GM18508 (cell line): ENCODE data around the gene AASDH.
"Not testable (repeated sequence)": the region's sequence is repeated elsewhere in the genome, so short reads cannot be mapped to it uniquely, and the experiment has no call there.

Experiments
- ATAC-seq: cut with Tn5 transposase; IDR thresholded peaks from one replicate; pipeline ENCODE4 v1.9.1; 2021; ENCODE audit warnings: moderate number of reproducible peaks; ENCODE audit not compliant: insufficient read depth, unreplicated experiment

Gene AASDH

DNA sequence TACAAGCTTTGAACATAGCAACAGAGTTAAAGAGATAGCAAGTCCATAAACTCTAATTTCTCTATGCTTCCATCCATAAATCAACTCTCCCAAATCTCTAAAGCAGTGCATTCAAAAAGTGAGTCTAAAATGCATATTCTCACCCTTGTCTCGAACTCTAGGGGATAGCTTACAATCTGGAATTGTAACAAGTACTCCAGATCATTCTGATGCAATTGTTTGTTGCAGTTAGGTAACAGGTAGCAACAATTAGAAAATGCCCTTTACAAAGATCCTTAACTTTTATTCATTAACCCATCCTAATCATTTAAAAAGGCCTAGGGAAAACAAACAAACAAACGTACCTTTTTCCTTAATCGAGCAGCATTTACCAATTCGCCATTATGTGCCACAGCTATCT lies 18.9 kb upstream of the AASDH start:
- ATAC-seq = no peak

DNA sequence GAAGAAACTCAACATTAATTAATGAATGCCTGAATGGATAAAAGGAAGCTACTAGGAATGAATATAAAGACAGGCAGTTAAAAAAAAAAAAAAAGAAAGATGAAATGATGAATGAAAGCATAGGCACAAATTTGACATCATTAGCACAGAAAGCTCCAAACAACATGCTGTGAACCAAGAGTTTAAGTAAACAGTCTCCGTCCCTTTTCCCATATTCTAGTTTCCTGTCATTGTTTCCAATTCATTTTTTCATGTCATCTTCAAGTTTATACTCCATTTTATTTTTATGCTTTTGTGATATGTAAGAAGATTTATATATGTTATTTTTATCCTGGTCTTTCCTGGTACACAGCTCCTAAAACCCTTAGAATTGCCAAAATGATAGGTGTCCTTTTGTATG lies 17.7 kb upstream of the AASDH start:
- no peak for ATAC-seq

DNA sequence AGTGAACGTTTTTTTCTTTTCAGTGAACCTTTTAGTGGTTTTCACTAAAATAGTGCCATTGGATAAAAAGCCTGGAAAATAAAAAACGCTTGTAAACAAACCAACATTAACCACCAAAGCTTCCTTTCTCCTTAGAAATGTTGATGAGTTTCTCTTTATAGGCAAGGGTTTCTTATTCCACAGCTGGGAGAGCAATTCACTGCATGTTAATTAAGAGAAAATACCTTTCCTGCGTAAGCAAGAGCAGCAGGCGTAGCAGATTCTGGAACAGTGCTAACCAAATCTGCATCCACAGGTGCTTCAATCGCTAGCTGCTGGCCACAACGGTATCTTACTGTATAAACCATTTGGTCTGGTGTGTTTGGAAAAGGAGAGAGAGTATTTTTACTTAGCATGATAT lies 13.3 kb upstream of the AASDH start:
- ATAC-seq = no peak

DNA sequence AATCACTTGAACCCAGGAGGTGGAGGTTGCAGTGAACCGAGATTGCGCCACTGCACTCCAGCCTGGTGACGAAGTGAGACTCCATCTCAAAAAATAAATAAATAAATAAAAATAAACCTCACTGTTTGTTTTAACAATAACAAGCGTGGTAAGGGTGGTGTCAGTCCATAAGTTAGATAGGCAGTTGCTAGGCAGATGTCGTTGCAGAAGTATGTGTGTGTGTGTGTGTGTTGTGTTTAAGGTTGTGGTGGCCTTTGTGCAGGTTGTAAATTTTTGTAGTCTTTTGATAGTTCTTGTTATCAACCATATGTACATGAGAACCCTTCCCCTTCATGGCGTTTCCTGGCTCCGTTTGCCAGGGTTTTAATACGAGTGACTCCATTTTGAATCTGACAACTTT lies 4.0 kb upstream of the AASDH start:
- no peak for ATAC-seq

DNA sequence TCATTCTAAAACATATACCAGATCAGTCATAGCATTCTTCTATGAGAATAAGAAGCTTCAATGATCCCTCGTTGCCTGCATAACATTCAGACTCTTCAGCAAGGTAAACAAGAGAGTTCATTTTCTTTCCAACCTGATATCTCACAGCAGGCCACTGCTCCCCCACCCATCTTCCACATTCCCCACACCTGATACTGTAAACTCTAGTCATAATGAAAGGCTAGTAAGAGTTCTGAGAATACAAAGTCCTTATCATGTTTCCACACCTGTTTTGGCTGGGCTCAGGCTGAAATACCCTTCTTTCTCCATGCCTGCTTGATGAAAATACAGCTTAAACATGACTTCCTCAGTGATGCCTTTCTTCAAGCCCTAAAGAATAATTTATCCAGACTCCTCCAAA lies 2.3 kb upstream of the AASDH start:
- ATAC-seq = no peak

DNA sequence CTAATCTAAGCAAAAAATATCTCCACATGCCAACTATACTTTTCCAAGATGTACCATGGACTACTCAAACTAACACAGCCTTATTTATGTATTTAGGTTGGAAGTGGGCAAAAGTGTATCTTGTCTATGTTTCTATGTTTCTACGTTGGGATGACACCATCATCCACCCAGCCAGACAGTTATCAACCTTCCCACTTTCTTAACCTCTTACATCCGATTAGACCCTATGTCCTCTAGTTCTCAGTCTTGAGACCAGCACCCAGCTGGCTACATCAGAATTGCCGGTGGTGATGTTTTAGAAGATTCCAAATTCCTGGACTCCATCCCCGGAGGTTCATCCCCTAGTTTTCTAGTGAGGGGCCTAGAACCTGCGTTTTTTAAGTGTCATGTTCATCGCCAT lies 1.0 kb upstream of the AASDH start:
- ATAC-seq = no peak

DNA sequence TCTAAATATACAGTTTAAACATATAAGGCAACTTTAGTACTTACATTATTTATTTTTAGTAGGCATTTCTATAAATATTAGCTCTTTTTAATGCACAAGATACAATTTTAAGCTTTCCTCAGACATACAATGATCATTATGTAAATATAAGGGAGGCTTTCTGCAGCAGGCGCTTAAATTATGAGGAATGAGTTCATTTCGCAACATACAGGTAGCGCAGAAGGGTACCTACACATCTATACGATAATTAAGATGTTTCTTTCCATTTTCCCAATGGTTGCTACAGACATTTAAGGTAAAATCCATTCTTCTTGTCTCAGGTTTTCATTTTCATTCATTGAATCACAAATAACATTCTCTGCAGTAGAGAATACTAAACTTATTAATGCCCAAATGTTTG lies 1.2 kb downstream of the AASDH start:
- no peak for ATAC-seq

DNA sequence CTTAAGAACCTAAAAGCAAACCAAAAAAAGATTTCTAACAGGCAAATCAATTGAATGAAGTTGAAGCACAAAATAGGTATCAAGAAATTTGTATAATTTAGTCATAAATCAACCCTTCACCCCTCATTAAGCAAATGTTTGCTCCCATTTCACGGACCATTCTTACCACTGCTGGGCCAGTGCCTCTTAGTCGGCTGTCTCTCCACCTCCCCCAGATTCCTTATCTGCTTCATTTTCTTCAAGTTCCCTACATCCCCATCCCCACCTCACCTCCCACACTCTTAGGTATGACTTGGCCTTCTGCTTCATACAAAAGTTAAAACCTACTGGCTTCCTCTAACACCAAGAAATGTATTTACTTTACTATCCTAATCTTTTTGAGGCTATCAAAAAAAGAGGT lies 11.8 kb downstream of the AASDH start:
- no peak for ATAC-seq

DNA sequence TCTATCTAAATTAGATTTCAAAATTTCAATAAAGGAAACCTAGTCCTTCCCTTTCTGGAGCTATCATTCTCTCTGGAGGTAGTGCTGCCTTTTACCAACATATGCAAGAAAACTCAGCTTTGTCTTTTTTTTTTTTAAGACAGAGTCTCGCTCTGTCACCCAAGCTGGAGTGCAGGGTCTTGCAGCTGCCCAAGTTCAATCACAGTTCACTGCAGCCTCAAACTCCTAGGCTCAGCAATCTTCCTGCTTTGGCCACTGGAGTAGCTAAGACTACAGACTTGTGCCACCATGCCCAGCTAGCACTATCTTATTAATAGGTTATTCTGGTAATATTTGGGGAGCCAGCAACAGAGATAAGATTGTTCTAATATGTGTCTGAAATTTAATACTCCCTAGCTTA lies 12.3 kb downstream of the AASDH start:
- ATAC-seq = no peak

DNA sequence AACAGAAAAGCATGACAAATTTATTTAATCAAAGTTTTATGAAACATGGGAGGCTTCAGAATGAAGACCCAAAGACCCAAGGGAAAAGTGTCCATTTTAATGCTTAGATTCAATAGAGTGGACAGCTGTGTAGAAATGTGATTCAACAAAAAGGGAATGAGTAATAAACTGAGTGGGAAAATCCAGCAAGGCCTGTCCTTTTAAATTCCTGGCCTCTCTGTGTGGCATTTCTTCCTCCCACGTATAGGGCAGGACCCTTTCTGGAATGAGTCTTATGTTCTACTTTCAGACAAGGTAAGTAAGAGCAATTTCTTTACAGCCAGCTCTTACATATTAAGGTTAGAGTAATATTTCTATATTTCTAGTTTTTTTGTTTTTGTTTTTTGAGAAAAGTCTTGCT lies 14.5 kb downstream of the AASDH start:
- ATAC-seq = no peak

DNA sequence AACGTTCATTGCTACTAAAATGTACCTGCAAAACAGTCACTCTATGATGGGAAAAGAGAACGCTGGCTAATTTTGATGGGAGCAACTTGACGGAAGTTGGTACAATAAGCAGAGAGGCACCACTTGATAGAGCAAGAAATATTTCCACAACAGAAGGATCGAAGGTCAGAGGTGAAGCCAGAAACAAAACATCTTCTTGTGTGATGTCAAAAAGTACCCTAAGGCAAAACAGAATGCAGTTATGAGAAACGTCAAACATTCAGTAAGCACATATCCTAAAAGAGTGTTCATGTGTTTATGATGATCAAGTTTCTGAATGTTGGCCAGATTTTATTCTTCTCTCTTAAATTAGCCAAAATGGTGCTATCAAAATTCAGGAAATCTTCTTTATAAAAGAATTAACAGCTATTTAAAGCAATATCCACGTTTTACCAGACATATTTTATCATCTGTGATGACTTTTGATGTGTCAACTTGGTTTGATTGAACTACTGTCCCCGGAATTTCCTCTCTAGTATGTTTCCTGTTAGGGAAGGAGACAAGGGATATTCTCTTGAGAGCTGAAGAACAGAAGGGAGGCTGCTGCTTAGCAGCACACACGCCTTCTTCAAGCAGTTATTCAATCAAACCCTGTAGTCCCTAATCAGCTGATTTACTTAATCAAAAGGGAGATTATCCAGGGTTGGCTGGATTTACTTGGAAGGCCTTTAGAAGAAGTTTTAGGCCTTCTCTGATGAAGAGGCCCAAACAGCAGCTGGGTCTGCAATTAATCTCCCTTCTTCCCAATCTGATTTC lies 15.7 kb downstream of the AASDH start:
- no peak for ATAC-seq

DNA sequence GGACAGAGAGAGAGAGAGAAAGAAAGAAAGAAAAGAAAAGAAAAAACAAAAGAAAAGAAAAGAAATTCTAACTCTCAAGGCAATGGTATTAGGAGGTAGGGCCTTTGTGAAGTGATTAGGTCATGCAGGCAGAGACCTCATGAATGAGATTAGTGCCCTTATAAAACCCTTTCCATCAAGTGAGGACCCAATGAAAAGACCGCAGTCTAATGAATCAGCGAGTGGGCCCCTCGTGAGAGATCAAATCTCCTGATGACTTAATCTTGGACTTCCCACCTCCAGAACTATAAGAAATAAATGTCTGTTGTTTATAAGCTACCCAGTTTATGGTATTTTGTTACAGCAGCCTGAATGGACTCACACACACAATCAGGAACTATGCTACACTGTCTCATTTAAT lies 16.9 kb downstream of the AASDH start:
- no peak for ATAC-seq

DNA sequence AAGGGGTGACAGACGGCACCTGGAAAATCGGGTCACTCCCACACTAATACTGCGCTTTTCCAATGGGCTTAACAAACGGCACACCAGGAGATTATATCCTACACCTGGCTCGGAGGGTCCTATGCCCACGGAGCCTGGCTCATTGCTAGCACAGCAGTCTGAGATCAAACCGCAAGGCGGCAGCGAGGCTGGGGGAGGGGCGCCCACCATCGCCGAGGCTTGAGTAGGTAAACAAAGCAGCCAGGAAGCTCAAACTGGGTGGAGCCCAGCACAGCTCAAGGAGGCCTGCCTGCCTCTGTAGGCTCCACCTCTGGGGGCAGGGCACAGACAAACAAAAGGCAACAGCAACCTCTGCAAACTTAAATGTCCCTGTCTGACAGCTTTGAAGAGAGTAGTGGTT lies 24.3 kb downstream of the AASDH start:
- ATAC-seq = not testable (repeated sequence)

DNA sequence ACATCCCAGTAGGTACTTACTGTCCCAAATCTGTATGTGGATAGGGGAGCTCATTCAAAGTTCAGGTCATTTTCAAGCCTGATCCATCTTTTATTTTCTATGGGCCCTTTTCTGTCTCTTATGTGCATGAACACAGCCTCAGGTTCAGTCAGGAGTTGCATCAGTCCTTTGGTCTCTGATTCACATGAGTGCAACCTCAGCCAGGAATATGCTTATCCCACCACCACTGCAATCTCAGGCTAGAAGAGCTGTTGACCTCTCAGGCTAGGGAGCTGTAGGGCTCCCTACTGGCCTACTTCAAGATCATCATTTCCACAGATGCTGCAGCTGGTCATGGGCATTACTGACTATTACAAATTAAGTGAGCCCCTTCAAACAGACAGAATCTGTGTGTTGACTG lies 27.2 kb downstream of the AASDH start:
- no peak for ATAC-seq

DNA sequence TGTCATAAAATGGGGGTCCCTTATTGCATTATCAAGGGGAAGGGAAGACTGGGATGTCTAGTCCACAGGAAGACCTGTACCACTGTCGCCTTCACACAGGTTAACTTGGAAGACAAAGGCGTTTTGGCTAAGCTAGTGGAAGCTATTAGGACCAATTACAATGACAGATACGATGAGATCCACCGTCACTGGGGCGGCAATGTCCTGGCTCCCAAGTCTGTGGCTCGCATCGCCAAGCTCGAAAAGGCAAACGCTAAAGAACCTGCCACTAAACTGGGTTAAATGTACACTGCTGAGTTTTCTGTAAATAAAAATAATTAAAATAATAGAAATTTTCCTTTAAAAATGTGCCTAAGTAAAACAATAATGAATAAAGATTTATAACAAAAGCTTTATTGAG lies 30.6 kb downstream of the AASDH start:
- ATAC-seq = no peak

DNA sequence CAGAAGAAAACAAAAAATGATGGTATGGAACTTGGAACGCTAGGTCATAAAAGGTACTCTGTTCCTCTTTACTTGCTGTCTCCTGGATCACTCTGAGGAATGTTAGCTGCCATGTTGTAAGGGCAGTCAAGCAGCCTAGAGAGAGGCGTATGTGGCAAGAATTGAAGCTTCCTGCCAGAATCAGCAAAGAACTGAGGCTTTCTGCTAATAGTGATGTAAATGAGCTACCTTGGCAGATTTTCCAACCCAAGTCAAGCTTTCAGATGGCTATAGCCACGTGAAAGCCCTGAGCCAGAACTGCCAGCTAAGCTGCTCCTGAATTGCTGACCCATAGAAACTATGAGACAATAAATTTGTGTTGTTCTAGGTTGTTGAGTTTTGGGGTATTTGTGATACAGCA lies 38.7 kb downstream of the AASDH start:
- no peak for ATAC-seq

DNA sequence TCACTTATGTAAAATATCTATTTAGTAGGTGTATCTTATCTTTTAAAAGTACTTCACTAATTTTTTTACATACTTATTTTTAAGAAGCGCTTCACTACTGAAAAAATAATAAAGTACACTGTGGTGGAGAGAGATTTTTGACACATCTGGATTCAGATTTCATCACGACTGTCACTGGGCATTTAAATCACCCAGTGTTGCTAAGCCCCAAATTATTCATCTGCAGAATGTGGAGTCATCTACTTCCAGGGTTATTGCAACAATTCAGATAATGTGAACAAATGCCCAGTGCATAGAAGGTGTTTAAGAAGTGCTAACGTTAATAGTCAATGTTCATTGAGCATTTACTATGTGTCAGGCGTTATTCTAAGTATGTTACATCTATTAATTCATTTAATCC lies 41.8 kb downstream of the AASDH start:
- no peak for ATAC-seq

DNA sequence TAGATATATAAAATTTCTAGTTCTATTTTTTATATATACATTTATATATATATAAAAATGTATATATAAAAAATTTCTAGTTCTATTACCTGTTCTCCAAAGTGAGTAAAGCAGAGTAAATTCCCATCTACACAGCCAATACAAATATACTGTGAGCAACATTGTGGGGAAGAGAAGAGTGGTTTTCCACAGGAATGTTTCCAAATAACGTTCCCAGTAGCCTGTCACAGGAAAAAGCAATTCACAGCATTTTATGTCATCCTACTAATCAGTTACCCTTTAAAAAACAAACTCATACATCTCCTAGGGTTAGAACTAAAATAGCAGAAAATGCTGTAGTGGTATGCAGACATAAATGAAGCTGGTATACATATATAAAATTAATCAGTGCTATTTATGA lies 44.5 kb downstream of the AASDH start:
- no peak for ATAC-seq

DNA sequence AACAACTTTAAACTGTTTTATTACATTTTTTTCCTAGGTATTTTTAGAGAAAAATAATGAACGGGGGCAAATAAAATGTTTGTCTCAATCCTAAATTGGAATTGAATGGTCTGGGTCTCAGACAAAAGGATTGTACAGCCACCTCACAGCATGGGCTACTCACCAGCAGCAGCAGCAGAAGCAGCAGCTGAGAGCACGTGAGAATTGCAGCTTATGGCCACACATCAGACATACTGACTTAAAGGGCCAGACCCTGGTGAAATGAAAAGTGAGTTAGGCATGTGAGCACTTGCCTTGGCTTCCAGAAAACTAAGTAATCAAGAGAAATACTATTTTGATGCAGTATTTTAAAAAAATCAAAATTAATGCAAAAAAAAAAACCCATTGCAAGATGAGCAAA lies 56.6 kb downstream of the AASDH start:
- ATAC-seq = no peak

DNA sequence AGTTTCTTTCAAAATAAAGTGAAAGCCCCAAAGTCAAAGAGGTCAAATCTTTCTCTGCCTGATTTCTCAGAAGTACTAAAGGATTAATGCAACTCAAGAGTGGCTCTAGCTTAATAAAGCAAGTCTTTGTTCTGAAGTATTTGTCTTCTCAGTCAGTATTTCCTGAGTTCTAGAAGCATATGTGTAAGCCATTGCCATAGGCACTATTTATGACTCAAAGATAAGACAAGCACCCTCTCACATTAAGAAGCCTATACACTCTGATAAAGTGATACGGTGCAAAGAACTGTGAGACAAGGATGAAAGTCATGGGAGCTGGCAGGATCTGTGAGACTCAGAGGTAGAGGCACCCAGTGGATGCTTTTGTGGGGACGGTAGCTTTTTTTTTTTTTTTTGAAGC lies 60.9 kb downstream of the AASDH start:
- no peak for ATAC-seq

DNA sequence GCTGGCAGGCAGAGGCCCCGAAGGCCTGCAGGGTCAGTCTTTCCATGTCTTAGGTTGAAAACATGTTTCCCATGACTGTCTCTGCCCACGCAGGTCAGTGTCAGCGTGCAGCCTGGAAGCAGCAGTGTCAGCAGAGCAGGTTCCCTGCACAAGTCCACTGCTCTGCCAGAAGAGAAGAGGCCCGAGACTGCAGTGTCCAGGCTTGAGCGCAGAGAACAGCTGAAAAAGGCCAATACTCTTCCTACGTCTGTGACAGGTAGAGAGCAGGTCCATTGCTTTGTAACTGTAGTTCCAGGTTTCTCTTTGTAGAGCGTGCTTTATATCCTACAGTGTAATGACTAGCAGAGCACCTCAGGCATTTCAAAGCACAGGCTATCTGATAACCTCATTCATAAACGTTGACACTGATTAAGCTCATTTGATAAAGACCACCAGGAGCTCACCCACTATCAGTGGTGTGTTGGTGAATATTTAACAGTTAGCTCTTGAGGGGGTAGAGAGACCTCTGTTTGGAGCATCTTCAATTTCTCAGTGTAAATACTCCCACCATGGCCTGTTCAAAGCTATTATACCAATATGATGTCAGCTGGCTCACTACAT lies 63.2 kb downstream of the AASDH start:
- no peak for ATAC-seq

DNA sequence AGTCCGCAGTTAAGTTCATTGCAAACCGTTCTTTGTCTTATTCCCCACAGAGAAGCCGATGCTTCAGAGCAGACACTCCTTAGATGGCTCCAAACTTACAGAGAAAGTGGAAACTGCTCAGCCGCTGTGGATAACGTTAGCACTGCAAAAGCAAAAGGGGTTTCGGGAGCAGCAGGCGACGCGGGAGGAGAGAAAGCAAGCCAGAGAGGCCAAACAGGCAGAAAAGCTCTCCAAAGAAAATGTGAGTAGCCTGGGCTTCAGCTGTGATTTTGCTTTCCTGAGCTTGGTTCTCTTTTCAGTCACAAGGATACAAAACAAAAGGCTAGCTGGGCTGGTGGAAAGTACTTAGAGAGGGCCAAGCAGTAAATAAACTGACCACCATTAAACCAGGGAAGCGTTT lies 64.0 kb downstream of the AASDH start:
- no peak for ATAC-seq
